HG03378 (cell line): Measurements from ENCODE around the gene ALDH1A3.

Experiments used
- ATAC-seq: cut with Tn5 transposase; IDR thresholded peaks from one replicate; pipeline ENCODE4 v1.9.1; 2021; ENCODE audit warnings: mild to moderate bottlenecking, moderate library complexity; ENCODE audit not compliant: unreplicated experiment

Gene ALDH1A3

GRCh38 chr15:100947760-100948429 is 68.3 kb downstream of the ALDH1A3 start:
- no peak for ATAC-seq

- ATAC-seq: no peak
Observed at GRCh38 chr15:100948430-100948762, 68.8 kb downstream of the ALDH1A3 start.

- no peak for ATAC-seq
Observed at GRCh38 chr15:100949691-100950090, 70.1 kb downstream of the ALDH1A3 start.

DNA sequence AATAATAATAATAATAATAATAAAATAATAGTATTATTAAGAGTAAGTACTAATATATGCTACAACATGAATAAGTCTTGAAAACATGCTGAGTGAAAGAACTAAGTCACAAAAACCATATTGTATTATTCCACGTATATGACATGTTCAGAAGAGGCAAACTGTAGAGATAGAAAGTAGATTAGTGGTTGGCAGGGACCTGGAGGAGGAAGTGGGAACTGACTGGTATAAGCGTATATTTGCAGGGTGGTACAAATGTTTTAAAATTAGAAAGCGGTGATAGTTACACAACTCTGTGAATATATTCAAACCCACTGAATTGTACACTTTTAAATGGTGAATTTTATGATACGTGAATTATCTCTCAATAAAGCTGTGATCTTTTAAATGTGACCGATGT is 72.3 kb downstream of the ALDH1A3 start:
- ATAC-seq: no peak

GRCh38 chr15:100952566-100952965 is 72.9 kb downstream of the ALDH1A3 start:
- ATAC-seq: no peak

- ATAC-seq: no peak
Observed at GRCh38 chr15:100958326-100959065, 78.9 kb downstream of the ALDH1A3 start.

- no peak for ATAC-seq
Observed at GRCh38 chr15:100959066-100960050, 79.7 kb downstream of the ALDH1A3 start.
